A673 (cell line): Measurements from ENCODE around the gene BABAM2.

Source experiments
- EZH2 ChIP-seq: fragments of 200-600 bp; sonication (generic); IDR thresholded peaks from 2 replicates; pipeline ENCODE4 v1.6.1; 2017; ENCODE audit warnings: borderline replicate concordance, low read depth, mild to moderate bottlenecking, mixed read lengths, antibody characterized with exemption, low read length; ENCODE audit not compliant: poor library complexity, severe bottlenecking
- TF ChIP-seq, protein P1 (sequence below): fragments of 300-800, 200-600 bp; sonication (generic); conservative IDR thresholded peaks from 2 replicates; pipeline ENCODE4 v1.5.1; 2017; ENCODE audit warnings: low read depth, mild to moderate bottlenecking, antibody characterized with exemption, low read length, moderate library complexity, mixed read lengths

DNA sequence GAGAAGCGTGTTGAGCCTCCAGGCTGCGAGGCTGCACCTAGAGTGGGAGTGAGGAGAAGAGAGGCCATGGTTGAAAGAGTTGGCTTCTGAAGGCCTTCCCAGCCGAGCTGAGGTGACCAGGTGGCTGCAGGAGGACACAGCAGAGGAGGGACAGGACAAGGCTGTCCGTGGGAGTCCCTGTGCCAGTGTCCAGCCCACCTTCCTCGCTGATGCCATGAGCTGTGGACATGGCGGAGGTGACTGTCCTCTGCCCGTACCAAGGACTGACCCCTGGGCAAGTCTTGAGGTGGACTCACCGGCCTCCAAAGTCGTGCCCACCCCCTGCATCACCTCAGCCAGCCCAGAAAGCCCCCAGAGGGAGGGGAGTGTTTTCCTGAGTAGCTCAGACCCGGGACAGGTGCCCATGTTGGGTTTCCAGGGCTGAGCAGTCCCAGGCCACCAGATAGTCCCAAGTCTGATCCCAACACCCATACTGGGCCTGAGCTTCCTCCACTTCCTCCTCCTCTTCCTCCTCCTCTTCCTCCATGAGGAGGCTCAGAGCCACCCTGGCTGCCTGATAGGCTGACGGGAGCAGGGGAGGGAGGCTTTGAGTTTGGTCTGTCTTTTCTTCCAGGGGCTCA, 459.1 kb downstream of the BABAM2 start:
- TF ChIP-seq, protein P1, sequence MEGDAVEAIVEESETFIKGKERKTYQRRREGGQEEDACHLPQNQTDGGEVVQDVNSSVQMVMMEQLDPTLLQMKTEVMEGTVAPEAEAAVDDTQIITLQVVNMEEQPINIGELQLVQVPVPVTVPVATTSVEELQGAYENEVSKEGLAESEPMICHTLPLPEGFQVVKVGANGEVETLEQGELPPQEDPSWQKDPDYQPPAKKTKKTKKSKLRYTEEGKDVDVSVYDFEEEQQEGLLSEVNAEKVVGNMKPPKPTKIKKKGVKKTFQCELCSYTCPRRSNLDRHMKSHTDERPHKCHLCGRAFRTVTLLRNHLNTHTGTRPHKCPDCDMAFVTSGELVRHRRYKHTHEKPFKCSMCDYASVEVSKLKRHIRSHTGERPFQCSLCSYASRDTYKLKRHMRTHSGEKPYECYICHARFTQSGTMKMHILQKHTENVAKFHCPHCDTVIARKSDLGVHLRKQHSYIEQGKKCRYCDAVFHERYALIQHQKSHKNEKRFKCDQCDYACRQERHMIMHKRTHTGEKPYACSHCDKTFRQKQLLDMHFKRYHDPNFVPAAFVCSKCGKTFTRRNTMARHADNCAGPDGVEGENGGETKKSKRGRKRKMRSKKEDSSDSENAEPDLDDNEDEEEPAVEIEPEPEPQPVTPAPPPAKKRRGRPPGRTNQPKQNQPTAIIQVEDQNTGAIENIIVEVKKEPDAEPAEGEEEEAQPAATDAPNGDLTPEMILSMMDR = no peak
- no peak for TF ChIP-seq EZH2
